ENCODE data around the gene CELSR2. TPM values are rescaled to one million over a fixed set of nuclear protein-coding genes. Genes with fewer than 3 reads are reported as not detected.

The CELSR2 gene
- total RNA-seq, 1 experiment from 2014 or later = 1.2 TPM

- H2AFZ ChIP-seq (ENCODE audit: low read length) = no peak overlapping the region
- no peaks in the 10 kb centered on the region for H4K20me1 ChIP-seq (ENCODE audit: insufficient read depth, low read depth, low read length)
- no peak overlapping the region for H3K4me2 ChIP-seq (ENCODE audit: low read depth, low read length, poor library complexity, severe bottlenecking)
- no peaks in the 10 kb centered on the region for H3K9me2 ChIP-seq (replicated peaks; ENCODE audit: insufficient read depth, low read length)
- no peaks in the 10 kb centered on the region for H3K9me3 ChIP-seq (ENCODE audit: low read length)
- H3K36me3 ChIP-seq (ENCODE audit: insufficient read depth, low read length) = no peaks in the 10 kb centered on the region
- H3K27ac ChIP-seq (ENCODE audit: low read length) = no peak overlapping the region
- DNase-seq = no peak
- H3K4me3 ChIP-seq (ENCODE audit: low read length) = no peak overlapping the region
- no peaks in the 10 kb centered on the region for H3K79me2 ChIP-seq (ENCODE audit: low read length)
- H3K4me1 ChIP-seq (ENCODE audit: low read length) = no peaks in the 10 kb centered on the region
- H3K9ac ChIP-seq (ENCODE audit: low read length) = no peak overlapping the region
- H3K27me3 ChIP-seq (ENCODE audit: low read length) = no peaks in the 10 kb centered on the region
These were observed 67.2 kb downstream of the CELSR2 start for GRCh38 chr1:109316506-109316905.

- Histone ChIP-seq H3K4me2 (ENCODE audit: low read depth, low read length, poor library complexity, severe bottlenecking) (no peak overlapping the region), H3K9ac (ENCODE audit: low read length) (no peak overlapping the region), H2AFZ (ENCODE audit: low read length) (no peak overlapping the region), H3K27me3 (ENCODE audit: low read length) (no peaks in the 10 kb centered on the region), H3K9me2 (replicated peaks; ENCODE audit: insufficient read depth, low read length) (no peaks in the 10 kb centered on the region), H3K4me3 (ENCODE audit: low read length) (no peak overlapping the region), H3K4me1 (ENCODE audit: low read length) (no peaks in the 10 kb centered on the region), H3K27ac (ENCODE audit: low read length) (no peak overlapping the region), H3K9me3 (ENCODE audit: low read length) (no peaks in the 10 kb centered on the region), H4K20me1 (ENCODE audit: insufficient read depth, low read depth, low read length) (no peaks in the 10 kb centered on the region), H3K36me3 (ENCODE audit: insufficient read depth, low read length) (no peaks in the 10 kb centered on the region), H3K79me2 (ENCODE audit: low read length) (no peaks in the 10 kb centered on the region)
- DNase-seq = no peak
These were observed 69.8 kb downstream of the CELSR2 start for GRCh38 chr1:109319114-109319513.

- Histone ChIP-seq H2AFZ (ENCODE audit: low read length) (no peak overlapping the region), H3K9me2 (replicated peaks; ENCODE audit: insufficient read depth, low read length) (no peaks in the 10 kb centered on the region), H3K27me3 (ENCODE audit: low read length) (no peaks in the 10 kb centered on the region), H3K36me3 (ENCODE audit: insufficient read depth, low read length) (no peaks in the 10 kb centered on the region), H3K4me1 (ENCODE audit: low read length) (no peaks in the 10 kb centered on the region), H3K9ac (ENCODE audit: low read length) (no peak overlapping the region), H3K4me3 (ENCODE audit: low read length) (no peak overlapping the region), H3K4me2 (ENCODE audit: low read depth, low read length, poor library complexity, severe bottlenecking) (no peak overlapping the region), H3K79me2 (ENCODE audit: low read length) (no peaks in the 10 kb centered on the region), H3K9me3 (ENCODE audit: low read length) (no peaks in the 10 kb centered on the region), H4K20me1 (ENCODE audit: insufficient read depth, low read depth, low read length) (no peaks in the 10 kb centered on the region), H3K27ac (ENCODE audit: low read length) (no peak overlapping the region)
- DNase-seq = no peak
These were observed 73.6 kb downstream of the CELSR2 start for GRCh38 chr1:109322974-109323373.

Other genes starting within 250 kb of the CELSR2 start
- 12.8 and 20.3 TPM in 2 replicates for gene WDR47, start 207.4 kb upstream of the CELSR2 start, total RNA-seq (2014; rRNA removed; shearing (Covaris generic); ENCODE audit: low replicate concordance)
- 7.9 and 17.8 TPM in 2 replicates for gene TAF13, start 173.5 kb upstream of the CELSR2 start, total RNA-seq (2014; rRNA removed; shearing (Covaris generic); ENCODE audit: low replicate concordance)
- gene TMEM167B, start 158.8 kb upstream of the CELSR2 start, total RNA-seq (2014; rRNA removed; shearing (Covaris generic); ENCODE audit: low replicate concordance) = 11.1 and 18.7 TPM in 2 replicates
- 0.22 and 4.7 TPM in 2 replicates for gene ELAPOR1, start 135.4 kb upstream of the CELSR2 start, total RNA-seq (2014; rRNA removed; shearing (Covaris generic); ENCODE audit: low replicate concordance)
- gene SARS1, start 35.6 kb upstream of the CELSR2 start, total RNA-seq (2014; rRNA removed; shearing (Covaris generic); ENCODE audit: low replicate concordance) = 184 and 248 TPM in 2 replicates
- 6.3 and 24.2 TPM in 2 replicates for gene PSRC1, start 33.6 kb downstream of the CELSR2 start, total RNA-seq (2014; rRNA removed; shearing (Covaris generic); ENCODE audit: low replicate concordance)
- 0.14 and 4.3 TPM in 2 replicates for gene MYBPHL, start 57.5 kb downstream of the CELSR2 start, total RNA-seq (2014; rRNA removed; shearing (Covaris generic); ENCODE audit: low replicate concordance)
- gene SORT1, start 148.4 kb downstream of the CELSR2 start, total RNA-seq (2014; rRNA removed; shearing (Covaris generic); ENCODE audit: low replicate concordance) = 0.04 TPM in 1 of 2 replicates, not detected in the other
- gene PSMA5, start 176.9 kb downstream of the CELSR2 start, total RNA-seq (2014; rRNA removed; shearing (Covaris generic); ENCODE audit: low replicate concordance) = 48.5 and 70.4 TPM in 2 replicates
- gene SYPL2, start 217.0 kb downstream of the CELSR2 start, total RNA-seq (2014; rRNA removed; shearing (Covaris generic); ENCODE audit: low replicate concordance) = not detected in 2 replicates
- 3.5 and 5.7 TPM in 2 replicates for gene ATXN7L2, start 234.4 kb downstream of the CELSR2 start, total RNA-seq (2014; rRNA removed; shearing (Covaris generic); ENCODE audit: low replicate concordance)
- 6.2 and 7.1 TPM in 2 replicates for gene CYB561D1, start 244.6 kb downstream of the CELSR2 start, total RNA-seq (2014; rRNA removed; shearing (Covaris generic); ENCODE audit: low replicate concordance)

Measured in Karpas-422 (cell line).